HG02588 (cell line): ENCODE measurements around the gene RPS6KL1.
A peak's percentile ranks its signal among the peaks of the same experiment; 100 is the strongest.

Experiments used
- ATAC-seq: cut with Tn5 transposase; IDR thresholded peaks from one replicate; pipeline ENCODE4 v1.9.1; 2021; ENCODE audit warnings: mild to moderate bottlenecking, moderate library complexity; ENCODE audit not compliant: unreplicated experiment

The RPS6KL1 gene, protein sequence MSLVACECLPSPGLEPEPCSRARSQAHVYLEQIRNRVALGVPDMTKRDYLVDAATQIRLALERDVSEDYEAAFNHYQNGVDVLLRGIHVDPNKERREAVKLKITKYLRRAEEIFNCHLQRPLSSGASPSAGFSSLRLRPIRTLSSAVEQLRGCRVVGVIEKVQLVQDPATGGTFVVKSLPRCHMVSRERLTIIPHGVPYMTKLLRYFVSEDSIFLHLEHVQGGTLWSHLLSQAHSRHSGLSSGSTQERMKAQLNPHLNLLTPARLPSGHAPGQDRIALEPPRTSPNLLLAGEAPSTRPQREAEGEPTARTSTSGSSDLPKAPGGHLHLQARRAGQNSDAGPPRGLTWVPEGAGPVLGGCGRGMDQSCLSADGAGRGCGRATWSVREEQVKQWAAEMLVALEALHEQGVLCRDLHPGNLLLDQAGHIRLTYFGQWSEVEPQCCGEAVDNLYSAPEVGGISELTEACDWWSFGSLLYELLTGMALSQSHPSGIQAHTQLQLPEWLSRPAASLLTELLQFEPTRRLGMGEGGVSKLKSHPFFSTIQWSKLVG

GRCh38 chr14:74922752-74923401, at the start of gene RPS6KL1:
RPS6KL1 (minus strand) TSS chr14:74923260; CDS start chr14:74921541, 1,719 bp downstream.
- ATAC-seq, result peak; percentile 87

GRCh38 chr14:74968811-74969210, 45.8 kb upstream of the RPS6KL1 start:
- no peak for ATAC-seq

DNA sequence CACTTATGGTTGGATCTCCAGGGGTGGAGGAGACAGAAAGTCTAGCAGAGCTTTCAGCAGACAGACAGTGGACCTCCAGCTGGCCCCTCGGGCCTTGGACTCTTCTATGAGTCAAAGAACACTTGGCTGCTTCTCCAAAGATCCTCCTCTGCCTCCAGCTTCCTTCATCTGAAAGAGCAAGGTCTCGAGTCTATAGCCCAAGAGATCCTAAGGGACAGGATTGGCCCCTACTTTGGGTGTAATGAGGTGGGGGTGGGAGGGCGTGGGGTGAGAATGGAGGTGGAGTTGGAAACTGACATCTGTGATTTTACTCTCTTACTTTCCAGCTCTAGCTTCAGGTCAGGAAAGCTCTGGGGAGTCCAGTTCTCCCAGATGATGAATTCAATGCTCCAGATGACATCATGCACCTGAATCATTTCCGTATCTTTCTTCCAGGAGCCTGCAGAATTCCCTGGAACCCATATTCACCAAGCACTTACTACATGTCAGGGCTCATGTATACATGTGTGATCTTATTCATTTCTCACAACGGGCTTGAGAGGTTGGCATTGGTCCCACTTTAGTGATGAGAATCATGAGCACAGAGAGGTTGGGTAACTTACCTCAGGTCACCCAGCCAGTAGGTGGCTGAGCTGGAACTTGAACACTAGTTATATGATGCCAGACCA, 42.6 kb upstream of the RPS6KL1 start:
- ATAC-seq, result no peak

DNA sequence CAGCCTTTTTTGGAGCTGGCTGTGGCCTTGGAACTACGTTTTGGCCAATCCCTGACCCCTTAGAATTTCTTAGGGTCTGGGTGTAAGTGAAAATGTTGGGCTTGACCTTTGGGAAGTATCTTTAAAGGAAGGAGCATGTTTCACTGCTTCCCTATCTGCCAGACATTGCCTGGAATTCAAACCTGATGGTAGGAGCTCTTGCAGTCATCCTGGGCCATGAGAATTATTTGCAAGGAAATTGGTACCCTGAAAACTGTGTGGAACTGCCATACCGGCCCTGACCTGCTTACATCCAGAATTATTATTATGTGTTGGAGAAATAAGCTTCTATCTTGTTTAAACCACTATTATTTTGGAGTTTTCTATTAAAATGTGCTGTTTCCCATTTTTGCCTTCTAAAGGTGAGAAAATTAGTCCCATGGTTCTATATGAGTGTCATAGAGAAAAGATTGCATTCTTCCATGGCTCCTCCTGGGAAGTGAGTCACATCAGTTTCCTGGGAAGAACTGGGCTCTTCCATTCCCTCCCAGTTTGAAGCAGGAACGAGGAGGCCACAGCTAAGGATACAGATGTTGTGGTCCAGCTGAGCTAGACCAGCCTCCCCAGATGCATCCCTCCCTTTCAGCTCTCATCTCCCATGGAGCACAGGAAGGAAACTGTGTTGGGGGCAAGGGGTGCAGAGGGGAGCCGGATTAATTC, 41.9 kb upstream of the RPS6KL1 start:
- no peak for ATAC-seq

- ATAC-seq, result no peak
These were observed 40.7 kb upstream of the RPS6KL1 start for GRCh38 chr14:74963705-74964271.

- ATAC-seq, result no peak
These were observed 40.2 kb upstream of the RPS6KL1 start for GRCh38 chr14:74963178-74963704.

- ATAC-seq, result no peak
These were observed 39.4 kb upstream of the RPS6KL1 start for GRCh38 chr14:74962493-74962892.

- ATAC-seq, result no peak
These were observed 39.0 kb upstream of the RPS6KL1 start for GRCh38 chr14:74962046-74962445.

DNA sequence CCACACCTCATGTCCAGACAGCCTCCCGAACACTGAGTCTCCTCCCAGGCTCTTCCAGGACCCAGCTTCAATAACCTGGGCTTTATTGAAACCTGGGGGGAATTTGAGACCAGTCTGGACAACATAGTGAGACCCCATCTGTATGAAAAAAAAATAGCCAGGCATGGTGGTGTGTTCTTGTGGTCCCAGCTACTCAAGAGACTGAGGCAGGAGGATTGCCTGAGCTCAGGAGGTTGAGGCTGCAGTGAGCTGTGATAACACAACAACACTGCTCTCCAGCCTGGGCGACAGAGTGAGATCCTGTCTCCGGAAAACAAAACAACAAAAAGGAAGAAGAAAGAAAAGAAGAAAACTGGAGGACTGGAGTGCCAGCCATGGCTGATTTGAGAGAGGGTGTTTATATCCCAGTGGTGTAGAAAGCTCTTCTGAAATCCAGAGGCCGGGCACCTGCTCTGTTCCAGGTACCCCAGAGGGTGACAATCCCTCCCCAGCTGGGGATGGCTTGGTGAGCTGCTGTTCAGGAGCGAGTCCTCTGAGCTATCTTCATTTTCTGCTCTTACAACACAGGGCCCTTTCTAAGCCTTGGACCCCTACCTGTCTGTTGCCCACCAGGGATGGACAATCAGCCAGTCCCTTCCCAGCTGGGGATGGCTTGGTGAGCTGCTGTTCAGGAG, 38.3 kb upstream of the RPS6KL1 start:
- ATAC-seq, result no peak

DNA sequence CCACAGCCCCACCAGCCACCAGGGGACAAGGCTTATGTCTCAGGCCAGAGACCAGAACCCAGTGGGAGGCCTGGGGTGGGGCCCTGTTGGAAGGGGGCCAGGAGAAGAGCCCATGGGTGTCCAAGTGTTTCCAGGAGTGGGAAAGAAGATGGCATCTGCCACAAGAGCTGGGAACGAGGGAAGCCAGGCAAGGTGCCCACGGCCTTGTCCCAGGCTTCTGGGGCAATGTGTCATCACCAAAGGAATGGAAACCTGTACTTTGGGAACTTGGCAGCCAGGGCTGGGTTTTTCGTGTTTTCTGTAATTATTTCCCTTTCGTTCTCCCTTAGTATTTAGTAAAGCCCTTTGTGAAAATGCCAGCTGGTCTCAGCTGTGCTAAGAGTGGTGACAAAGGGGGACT, 37.7 kb upstream of the RPS6KL1 start:
- ATAC-seq, result no peak

GRCh38 chr14:74959596-74960180, 36.6 kb upstream of the RPS6KL1 start:
- ATAC-seq, result no peak

- ATAC-seq, result no peak
These were observed 33.4 kb upstream of the RPS6KL1 start for GRCh38 chr14:74956280-74957072.

DNA sequence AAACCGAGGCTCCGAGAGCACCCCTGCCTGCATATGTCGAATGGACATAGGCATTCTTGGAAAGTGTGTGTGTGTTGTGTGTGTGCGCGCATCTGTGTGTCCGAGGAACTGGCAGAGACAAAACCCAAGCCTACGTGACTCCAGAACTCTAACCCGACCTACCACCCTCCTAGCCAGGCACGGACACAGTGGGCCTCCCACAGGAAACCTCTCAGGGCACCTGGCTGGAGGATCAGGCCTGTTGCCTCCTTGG, 32.9 kb upstream of the RPS6KL1 start:
- ATAC-seq, result no peak

DNA sequence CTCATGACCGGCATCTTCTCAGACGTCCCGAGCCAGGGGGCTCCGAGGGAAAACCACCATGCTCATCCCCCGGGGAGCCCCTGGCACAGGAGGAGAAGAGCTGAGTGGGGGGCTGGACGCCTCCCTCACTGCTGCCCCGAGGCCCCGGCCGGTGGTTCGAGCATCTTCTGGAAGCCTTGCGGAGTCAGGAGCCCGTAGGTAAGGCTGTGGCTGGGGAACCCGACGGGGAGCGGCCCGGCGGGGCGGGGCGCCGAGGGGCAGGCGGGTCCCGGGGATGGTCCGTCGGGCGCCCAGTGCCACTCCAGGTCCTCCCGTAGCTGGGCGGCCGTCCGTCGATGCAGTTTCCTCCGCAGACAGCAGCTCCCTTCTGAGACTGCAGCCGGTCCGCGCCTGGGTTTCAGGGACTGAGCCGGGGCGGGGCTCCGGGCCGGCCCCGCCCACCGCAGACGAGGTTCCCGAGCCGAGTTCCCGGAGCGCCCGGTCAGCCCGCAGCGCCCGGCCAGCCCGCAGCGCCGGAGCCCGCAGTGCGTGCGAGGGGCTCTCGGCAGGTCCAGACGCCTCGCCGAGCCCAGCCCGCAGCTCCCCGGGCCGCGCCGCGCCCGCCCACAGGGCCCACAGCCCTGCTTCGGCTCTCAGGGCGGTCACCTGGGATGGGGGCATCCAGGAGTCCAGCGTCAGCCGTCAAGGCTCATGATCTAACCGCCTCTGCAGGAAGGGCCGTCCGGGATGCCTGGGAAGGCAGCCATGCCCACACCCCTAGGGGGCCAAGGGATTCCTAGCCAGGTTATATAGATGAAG, 32.4 kb upstream of the RPS6KL1 start, which contains the start of gene PGF:
TSS of gene PGF (minus strand) at position 369 of the 798 bp plus-strand sequence. CDS start at position 14, 355 bp downstream.
- ATAC-seq, result no peak

DNA sequence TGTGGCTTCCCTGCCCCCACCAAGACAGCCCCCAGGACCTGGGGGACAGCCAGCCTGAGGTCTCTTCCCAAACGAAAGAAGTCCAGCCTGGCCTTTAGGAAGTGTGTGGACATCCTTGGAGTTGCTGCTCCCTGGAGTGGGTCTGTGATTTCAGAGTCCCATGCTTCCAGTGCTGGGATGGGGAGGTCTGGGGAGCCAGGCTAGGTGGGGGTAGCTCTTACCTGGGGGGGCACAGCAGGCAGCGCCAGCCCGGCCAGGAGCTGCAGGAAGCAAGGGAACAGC, 31.8 kb upstream of the RPS6KL1 start:
- no peak for ATAC-seq

- no peak for ATAC-seq
These were observed 31.3 kb upstream of the RPS6KL1 start for GRCh38 chr14:74954232-74954946.

DNA sequence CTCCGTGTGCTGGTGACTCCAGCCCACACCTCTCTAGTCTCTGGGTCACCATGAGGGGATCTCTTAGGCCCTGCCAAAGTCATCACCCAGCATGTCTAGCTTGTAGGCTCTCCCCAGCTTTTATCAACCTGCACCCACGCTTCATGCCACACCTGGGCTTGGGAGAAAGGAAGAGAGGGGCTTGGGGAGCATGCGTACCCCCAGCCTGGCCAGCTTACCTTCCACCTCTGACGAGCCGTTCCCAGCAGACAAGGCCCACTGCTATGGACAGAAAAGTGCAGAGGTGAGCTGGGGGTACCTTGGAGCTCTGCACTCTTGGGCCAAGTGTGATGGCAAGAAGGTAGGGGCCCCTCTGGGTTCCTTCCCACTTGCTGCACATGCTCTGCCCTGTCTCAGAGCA, 30.6 kb upstream of the RPS6KL1 start:
- no peak for ATAC-seq
